ENCODE results near the gene PHF12.

The PHF12 gene

GRCh38 chr17:28961391-28961790, 10.1 kb upstream of the PHF12 start:
- Histone ChIP-seq H3K9ac (ENCODE audit: low read depth, low read length) (no peak overlapping the region), H3K27me3 (ENCODE audit: control insufficient read depth, insufficient read depth, low read length) (no peaks in the 10 kb centered on the region), H3K27ac (ENCODE audit: low read depth, low read length) (no peak overlapping the region), H3K4me1 (ENCODE audit: control insufficient read depth, insufficient read depth, low read length) (no peaks in the 10 kb centered on the region), H3K9me3 (ENCODE audit: control insufficient read depth, insufficient read depth, low read length) (no peaks in the 10 kb centered on the region), H3K36me3 (ENCODE audit: control insufficient read depth, insufficient read depth, low read length) (no peaks in the 10 kb centered on the region), H3K4me3 (ENCODE audit: low read depth, low read length) (no peak overlapping the region)

DNA sequence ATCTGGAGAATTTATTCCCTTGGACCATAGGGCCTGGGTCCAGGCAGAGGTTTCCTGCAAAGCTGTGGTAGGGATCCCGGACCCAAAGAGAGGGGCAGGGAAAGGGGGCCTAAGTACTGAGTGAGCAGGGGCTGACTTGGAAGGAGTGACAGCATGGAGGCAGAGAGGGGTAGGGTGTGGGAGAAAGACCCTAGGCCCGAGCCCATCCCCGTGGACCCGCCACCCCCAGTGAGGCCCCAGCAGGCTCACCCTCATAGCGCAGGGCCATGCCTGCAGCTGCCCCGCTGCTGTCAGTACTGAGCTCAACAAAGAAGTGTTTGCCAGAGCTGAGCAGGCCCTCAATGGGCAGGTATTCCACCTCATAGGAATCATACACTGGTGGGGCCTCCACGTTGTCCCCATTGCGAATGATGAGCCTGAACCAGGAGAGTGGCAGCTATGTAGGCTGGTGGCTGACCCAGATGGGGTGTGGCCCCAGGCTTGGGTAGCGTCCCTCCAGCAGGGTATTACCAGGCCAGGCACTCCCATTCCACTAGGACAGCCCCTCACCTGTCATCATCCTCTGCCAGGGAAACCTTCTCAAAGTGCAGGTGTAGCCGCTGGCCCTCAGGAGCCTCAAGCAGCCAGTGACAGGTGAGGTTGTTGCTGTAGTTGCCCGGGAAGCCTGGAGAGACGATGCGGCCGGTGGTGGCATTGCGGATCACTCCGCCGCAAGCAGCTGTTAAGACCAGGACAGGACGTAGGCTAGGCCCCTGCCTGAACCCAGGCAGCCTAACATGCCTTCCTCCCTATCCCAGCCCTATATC, 9.1 kb upstream of the PHF12 start:
- no peak overlapping the region for H3K27ac ChIP-seq (ENCODE audit: low read depth, low read length)
- H3K36me3 ChIP-seq (ENCODE audit: control insufficient read depth, insufficient read depth, low read length), result no peaks in the 10 kb centered on the region
- no peaks in the 10 kb centered on the region for H3K9me3 ChIP-seq (ENCODE audit: control insufficient read depth, insufficient read depth, low read length)
- H3K27me3 ChIP-seq (ENCODE audit: control insufficient read depth, insufficient read depth, low read length), result no peaks in the 10 kb centered on the region
- no peak overlapping the region for H3K4me3 ChIP-seq (ENCODE audit: low read depth, low read length)
- 0 out of 2 replicates have a peak, but pooled peaks cover 3% of the 10 kb centered on the region for H3K4me1 ChIP-seq (ENCODE audit: control insufficient read depth, insufficient read depth, low read length)
- no peak overlapping the region for H3K9ac ChIP-seq (ENCODE audit: low read depth, low read length)

- Histone ChIP-seq H3K4me3 (ENCODE audit: low read depth, low read length) (no peak overlapping the region), H3K27ac (ENCODE audit: low read depth, low read length) (no peak overlapping the region), H3K4me1 (ENCODE audit: control insufficient read depth, insufficient read depth, low read length) (0 out of 2 replicates have a peak, but pooled peaks cover 3% of the 10 kb centered on the region), H3K9ac (ENCODE audit: low read depth, low read length) (no peak overlapping the region), H3K27me3 (ENCODE audit: control insufficient read depth, insufficient read depth, low read length) (no peaks in the 10 kb centered on the region), H3K9me3 (ENCODE audit: control insufficient read depth, insufficient read depth, low read length) (no peaks in the 10 kb centered on the region), H3K36me3 (ENCODE audit: control insufficient read depth, insufficient read depth, low read length) (no peaks in the 10 kb centered on the region)
These were observed 8.2 kb upstream of the PHF12 start for GRCh38 chr17:28959471-28959871.

DNA sequence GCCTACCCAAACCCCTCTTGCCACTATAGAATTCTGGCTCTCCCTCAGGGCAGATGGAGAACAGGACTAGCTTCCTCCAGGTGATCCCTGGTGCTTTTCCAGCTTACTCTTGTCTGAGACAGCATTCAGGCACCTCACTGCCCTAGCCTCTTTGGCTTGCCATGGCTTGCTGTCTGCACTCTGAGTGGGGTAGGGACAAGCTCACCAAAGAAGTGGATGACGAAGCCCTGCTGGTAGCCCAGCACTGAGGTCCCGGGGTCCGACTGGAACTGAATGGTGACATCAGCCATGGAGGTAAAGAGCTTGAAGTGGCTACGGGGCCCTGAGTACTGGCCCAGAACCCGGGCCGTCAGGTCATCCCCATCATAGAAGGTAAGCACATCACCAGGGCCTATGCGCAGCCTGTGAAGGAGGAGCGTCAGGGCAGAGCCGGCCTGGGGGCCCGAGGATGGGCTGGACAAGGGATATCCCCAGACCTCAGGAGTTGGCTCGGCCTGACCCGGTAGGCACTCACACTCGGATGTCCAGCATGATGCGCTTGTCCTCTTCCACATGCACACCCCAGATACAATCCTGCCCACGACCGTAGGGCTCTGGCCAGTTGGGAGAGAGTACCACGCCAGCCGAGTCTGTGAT, 7.6 kb upstream of the PHF12 start:
- H3K9me3 ChIP-seq (ENCODE audit: control insufficient read depth, insufficient read depth, low read length), result no peaks in the 10 kb centered on the region
- no peak overlapping the region for H3K27ac ChIP-seq (ENCODE audit: low read depth, low read length)
- H3K27me3 ChIP-seq (ENCODE audit: control insufficient read depth, insufficient read depth, low read length), result no peaks in the 10 kb centered on the region
- no peaks in the 10 kb centered on the region for H3K36me3 ChIP-seq (ENCODE audit: control insufficient read depth, insufficient read depth, low read length)
- H3K4me3 ChIP-seq (ENCODE audit: low read depth, low read length), result no peak overlapping the region
- H3K4me1 ChIP-seq (ENCODE audit: control insufficient read depth, insufficient read depth, low read length), result 0 out of 2 replicates have a peak, but pooled peaks cover 3% of the 10 kb centered on the region
- no peak overlapping the region for H3K9ac ChIP-seq (ENCODE audit: low read depth, low read length)

DNA sequence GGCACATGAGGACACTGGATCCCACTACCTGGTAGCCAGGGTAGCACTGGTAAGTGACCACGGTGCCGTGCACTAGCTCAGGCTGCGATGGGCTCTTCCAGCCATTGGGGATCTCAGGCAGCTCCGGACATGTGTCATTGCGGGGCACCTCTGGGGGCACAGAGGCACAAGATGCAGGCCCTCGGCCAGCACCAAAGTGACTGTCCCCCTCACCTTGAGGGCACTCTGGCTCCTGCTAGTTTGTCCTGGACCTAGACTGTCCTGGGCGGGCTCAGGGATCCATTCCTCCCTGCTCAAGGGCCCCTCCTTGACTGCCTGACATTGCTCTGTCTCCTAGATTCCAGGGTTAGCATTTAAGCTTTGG, 6.7 kb upstream of the PHF12 start:
- H3K4me3 ChIP-seq (ENCODE audit: low read depth, low read length), result no peak overlapping the region
- peaks cover 6% of the 10 kb centered on the region; the same call in 1 of the 2 replicates for H3K4me1 ChIP-seq (ENCODE audit: control insufficient read depth, insufficient read depth, low read length)
- no peaks in the 10 kb centered on the region for H3K27me3 ChIP-seq (ENCODE audit: control insufficient read depth, insufficient read depth, low read length)
- no peak overlapping the region for H3K27ac ChIP-seq (ENCODE audit: low read depth, low read length)
- no peaks in the 10 kb centered on the region for H3K9me3 ChIP-seq (ENCODE audit: control insufficient read depth, insufficient read depth, low read length)
- no peak overlapping the region for H3K9ac ChIP-seq (ENCODE audit: low read depth, low read length)
- no peaks in the 10 kb centered on the region for H3K36me3 ChIP-seq (ENCODE audit: control insufficient read depth, insufficient read depth, low read length)

GRCh38 chr17:28957277-28957991, 6.1 kb upstream of the PHF12 start:
- H3K27me3 ChIP-seq (ENCODE audit: control insufficient read depth, insufficient read depth, low read length), result no peaks in the 10 kb centered on the region
- no peaks in the 10 kb centered on the region for H3K36me3 ChIP-seq (ENCODE audit: control insufficient read depth, insufficient read depth, low read length)
- H3K4me1 ChIP-seq (ENCODE audit: control insufficient read depth, insufficient read depth, low read length), result peaks cover 11% of the 10 kb centered on the region
- no peak overlapping the region for H3K27ac ChIP-seq (ENCODE audit: low read depth, low read length)
- no peaks in the 10 kb centered on the region for H3K9me3 ChIP-seq (ENCODE audit: control insufficient read depth, insufficient read depth, low read length)
- no peak overlapping the region for H3K4me3 ChIP-seq (ENCODE audit: low read depth, low read length)
- no peak overlapping the region for H3K9ac ChIP-seq (ENCODE audit: low read depth, low read length)

- H3K27ac ChIP-seq (ENCODE audit: low read depth, low read length), result no peak overlapping the region
- H3K36me3 ChIP-seq (ENCODE audit: control insufficient read depth, insufficient read depth, low read length), result no peaks in the 10 kb centered on the region
- no peak overlapping the region for H3K9ac ChIP-seq (ENCODE audit: low read depth, low read length)
- peaks cover 11% of the 10 kb centered on the region for H3K4me1 ChIP-seq (ENCODE audit: control insufficient read depth, insufficient read depth, low read length)
- no peak overlapping the region for H3K4me3 ChIP-seq (ENCODE audit: low read depth, low read length)
- H3K27me3 ChIP-seq (ENCODE audit: control insufficient read depth, insufficient read depth, low read length), result no peaks in the 10 kb centered on the region
- H3K9me3 ChIP-seq (ENCODE audit: control insufficient read depth, insufficient read depth, low read length), result no peaks in the 10 kb centered on the region
These were observed 5.5 kb upstream of the PHF12 start for GRCh38 chr17:28956861-28957260.

DNA sequence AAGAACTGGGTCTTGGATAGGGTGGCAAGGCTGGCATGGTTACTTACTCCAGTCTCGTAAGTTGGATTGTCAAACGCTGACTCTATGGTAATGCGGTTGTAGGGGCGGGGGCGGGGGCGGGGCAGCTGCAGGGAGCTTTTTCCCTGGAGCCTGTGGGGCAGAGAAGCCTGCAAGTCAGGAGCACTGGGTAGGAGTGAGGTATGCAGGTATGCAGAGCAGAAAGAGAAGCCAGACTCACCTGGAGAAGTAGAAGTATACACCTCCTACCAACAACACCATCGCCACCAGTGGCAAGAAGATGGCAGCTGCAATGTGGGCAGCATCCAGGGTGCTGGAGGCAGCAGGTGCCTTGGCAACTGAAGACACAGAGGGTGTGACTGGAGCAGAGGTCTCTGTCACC, 4.8 kb upstream of the PHF12 start:
- H3K9ac ChIP-seq (ENCODE audit: low read depth, low read length), result no peak overlapping the region
- H3K27ac ChIP-seq (ENCODE audit: low read depth, low read length), result no peak overlapping the region
- no peak overlapping the region for H3K4me3 ChIP-seq (ENCODE audit: low read depth, low read length)
- no peaks in the 10 kb centered on the region for H3K9me3 ChIP-seq (ENCODE audit: control insufficient read depth, insufficient read depth, low read length)
- H3K27me3 ChIP-seq (ENCODE audit: control insufficient read depth, insufficient read depth, low read length), result no peaks in the 10 kb centered on the region
- H3K4me1 ChIP-seq (ENCODE audit: control insufficient read depth, insufficient read depth, low read length), result peaks cover 11% of the 10 kb centered on the region
- H3K36me3 ChIP-seq (ENCODE audit: control insufficient read depth, insufficient read depth, low read length), result no peaks in the 10 kb centered on the region

DNA sequence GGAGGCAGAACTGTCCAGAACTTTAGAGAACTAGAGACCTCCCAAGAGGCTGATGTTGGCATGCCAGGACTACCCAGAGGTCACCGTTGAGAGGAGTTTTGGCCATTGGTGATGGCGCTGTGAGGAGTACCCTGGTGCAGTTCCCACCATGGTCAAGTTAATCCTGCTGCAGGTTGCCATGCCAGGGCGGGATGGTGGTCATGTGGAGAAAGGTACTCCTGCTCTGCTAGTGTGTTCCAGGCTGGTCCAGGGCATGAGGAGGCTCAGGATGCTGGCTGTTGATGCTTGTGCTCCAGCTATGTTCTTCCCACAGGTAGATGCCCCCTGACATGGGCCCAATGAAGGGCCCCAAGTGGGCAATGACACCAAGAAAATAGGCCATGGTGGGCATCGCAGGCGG, 4.1 kb upstream of the PHF12 start:
- Histone ChIP-seq H3K27ac (ENCODE audit: low read depth, low read length) (no peak overlapping the region), H3K9me3 (ENCODE audit: control insufficient read depth, insufficient read depth, low read length) (no peaks in the 10 kb centered on the region), H3K36me3 (ENCODE audit: control insufficient read depth, insufficient read depth, low read length) (no peaks in the 10 kb centered on the region), H3K4me1 (ENCODE audit: control insufficient read depth, insufficient read depth, low read length) (peaks cover 11% of the 10 kb centered on the region), H3K4me3 (ENCODE audit: low read depth, low read length) (no peak overlapping the region), H3K27me3 (ENCODE audit: control insufficient read depth, insufficient read depth, low read length) (no peaks in the 10 kb centered on the region), H3K9ac (ENCODE audit: low read depth, low read length) (no peak overlapping the region)

- no peak overlapping the region for H3K27ac ChIP-seq (ENCODE audit: low read depth, low read length)
- H3K27me3 ChIP-seq (ENCODE audit: control insufficient read depth, insufficient read depth, low read length), result no peaks in the 10 kb centered on the region
- peaks cover 11% of the 10 kb centered on the region for H3K4me1 ChIP-seq (ENCODE audit: control insufficient read depth, insufficient read depth, low read length)
These were observed 3.6 kb upstream of the PHF12 start for GRCh38 chr17:28954886-28955285.

More at GRCh38 chr17:28954886-28955285, 3.6 kb upstream of the PHF12 start:
- Histone ChIP-seq H3K9ac (ENCODE audit: low read depth, low read length) (no peak overlapping the region), H3K36me3 (ENCODE audit: control insufficient read depth, insufficient read depth, low read length) (no peaks in the 10 kb centered on the region), H3K9me3 (ENCODE audit: control insufficient read depth, insufficient read depth, low read length) (no peaks in the 10 kb centered on the region), H3K4me3 (ENCODE audit: low read depth, low read length) (no peak overlapping the region)
